Ramos (cell line): ENCODE results near the gene TFPT.

Experiments
- in situ Hi-C: fragments of 300-500 bp; cut with MboI; formaldehyde crosslinking; loops from one replicate; pipeline ENCODE4 v1.14.3; 2022; ENCODE audit warnings: low sequenced_read_pairs; ENCODE audit not compliant: unreplicated experiment

Gene TFPT

DNA sequence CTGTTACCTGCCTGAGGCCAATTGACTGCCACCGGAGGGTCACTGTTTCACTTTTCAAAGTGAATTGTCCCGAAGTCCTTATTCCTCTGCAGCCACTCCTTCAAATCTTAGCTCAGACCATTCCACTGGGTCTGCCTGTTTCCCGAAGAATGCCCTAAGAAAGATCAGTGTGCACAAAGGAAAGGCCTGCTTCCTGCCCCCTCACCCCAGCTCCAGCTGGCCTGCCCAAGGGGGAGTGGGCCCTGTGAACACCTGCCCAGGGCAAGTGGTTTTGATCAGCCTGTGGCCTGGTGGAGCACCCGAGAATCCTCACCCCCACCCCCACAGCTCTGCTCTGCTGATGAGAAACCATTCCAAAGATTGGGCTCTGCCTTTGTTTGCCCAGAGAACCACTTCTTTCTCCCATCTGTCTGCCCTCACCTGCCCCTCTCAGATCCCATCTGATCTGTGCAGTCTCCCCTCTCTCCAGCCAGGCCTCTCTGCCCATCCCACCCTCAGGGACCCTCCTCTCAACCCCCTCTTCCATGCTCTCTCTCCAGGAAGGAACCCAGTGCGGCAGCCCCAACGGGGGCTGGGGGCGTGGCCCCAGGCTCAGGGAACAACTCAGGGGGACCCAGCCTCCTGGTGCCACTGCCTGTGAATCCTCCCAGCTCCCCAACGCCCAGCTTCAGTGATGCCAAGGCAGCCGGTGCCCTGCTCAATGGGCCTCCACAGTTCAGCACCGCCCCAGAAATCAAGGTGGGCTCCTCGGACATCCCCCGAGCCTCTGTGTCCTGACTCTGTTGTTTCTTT, 33.8 kb upstream of the TFPT start:
- in situ Hi-C loops, result no loop called here

DNA sequence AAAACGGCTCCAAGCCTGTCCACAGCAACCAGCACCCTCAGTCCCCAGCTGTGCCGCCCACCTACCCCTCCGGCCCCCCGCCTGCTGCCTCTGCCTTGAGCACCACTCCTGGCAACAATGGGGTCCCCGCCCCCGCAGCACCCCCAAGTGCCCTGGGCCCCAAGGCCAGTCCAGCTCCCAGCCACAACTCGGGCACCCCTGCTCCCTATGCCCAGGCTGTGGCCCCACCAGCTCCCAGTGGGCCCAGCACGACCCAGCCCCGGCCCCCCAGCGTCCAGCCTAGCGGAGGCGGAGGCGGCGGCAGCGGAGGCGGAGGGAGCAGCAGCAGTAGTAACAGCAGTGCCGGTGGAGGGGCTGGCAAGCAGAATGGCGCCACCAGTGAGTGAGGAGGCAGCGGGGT, 32.7 kb upstream of the TFPT start:
- in situ Hi-C loops, result no loop called here

DNA sequence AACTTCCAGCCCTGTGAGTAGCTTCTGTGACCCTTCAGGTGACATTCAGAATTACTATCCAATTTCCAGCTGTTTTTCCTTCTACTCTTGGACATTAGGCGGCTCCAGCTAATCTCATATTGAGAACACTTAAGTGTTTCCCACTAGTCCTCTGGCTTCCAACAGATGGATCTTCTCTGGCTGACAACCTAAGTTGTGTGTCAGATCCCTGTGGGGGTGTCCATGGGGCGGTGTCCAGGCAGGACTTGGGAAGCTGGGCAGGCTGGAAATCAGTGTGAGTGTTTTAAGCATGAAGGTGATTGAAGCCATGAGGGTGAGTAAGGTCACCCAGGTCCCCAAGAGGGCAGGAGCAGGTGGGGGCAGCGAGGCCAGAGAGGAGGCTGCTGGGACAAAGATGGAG, 32.2 kb upstream of the TFPT start:
- in situ Hi-C loops, result no loop called here

DNA sequence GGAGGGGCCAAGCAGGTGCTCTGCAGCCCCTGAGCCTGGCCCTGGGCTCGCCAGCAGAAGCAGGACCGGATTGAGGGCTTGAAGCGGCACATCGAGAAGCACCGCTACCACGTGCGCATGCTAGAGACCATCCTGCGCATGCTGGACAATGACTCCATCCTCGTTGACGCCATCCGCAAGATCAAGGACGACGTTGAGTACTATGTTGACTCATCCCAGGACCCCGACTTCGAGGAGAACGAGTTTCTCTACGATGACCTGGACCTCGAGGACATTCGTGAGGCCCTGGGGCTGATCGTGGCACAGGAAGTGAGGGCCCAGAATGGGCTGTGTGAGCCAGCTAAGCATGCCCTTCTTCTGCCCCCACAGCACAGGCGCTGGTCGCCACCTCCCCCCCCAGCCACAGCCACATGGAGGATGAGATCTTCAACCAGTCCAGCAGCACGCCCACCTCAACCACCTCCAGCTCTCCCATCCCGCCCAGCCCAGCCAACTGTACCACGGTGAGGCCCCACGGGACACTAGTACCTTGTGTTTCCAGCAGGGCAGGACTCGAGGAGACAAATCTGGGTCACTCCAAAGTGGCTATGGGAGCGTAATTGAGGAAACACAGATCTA, 30.2 kb upstream of the TFPT start:
- in situ Hi-C loops, result no loop called here

DNA sequence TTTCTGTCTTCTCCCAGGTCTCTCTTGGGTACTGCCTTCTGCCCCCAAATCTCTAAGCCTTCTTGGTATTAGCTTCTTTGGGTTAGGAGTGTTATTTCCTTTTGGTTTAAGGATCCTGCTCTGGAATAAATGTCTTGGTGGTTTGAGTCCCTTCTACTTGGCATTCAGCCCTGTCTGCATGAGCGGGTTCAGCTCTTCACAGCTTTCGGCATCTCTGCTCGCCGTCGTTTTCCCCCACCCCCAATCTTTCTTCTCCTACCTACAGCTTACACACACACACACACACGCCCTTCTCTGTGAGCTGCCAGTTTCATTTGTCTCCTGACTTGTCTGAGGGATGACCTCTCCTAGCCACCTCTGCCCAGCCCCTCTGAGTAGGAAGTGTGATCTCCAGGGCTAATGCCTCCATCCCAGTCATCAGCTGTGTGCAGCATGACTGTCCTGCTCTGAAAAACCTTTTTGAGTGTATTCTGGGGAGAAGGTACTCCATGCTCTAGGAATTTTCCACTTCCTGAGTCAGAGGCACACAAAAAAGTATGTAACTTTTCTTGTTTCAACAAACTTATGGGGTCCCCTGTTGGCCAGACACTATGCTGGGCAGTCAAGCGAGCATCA, 26.8 kb upstream of the TFPT start:
- in situ Hi-C loops, result no loop called here

DNA sequence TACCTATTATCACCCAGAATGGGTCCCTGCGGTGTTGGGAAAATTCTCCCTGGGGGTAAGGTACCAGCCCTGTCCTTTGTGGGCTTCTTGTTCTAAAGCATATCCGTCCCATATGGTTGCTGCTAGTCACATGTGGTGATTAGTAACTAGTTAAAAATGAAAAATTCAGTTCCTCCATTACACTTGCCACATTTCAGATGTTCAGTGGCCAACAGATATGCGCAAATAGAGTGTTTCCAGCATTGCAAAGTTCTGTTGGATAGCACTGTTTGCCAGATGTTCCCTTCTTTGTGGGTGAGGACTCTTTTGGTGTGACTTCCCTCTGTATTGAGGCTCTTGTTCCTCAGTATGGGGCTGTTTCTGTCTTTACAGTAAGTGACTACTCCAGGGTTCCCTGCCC, 25.9 kb upstream of the TFPT start:
- in situ Hi-C loops, result no loop called here

DNA sequence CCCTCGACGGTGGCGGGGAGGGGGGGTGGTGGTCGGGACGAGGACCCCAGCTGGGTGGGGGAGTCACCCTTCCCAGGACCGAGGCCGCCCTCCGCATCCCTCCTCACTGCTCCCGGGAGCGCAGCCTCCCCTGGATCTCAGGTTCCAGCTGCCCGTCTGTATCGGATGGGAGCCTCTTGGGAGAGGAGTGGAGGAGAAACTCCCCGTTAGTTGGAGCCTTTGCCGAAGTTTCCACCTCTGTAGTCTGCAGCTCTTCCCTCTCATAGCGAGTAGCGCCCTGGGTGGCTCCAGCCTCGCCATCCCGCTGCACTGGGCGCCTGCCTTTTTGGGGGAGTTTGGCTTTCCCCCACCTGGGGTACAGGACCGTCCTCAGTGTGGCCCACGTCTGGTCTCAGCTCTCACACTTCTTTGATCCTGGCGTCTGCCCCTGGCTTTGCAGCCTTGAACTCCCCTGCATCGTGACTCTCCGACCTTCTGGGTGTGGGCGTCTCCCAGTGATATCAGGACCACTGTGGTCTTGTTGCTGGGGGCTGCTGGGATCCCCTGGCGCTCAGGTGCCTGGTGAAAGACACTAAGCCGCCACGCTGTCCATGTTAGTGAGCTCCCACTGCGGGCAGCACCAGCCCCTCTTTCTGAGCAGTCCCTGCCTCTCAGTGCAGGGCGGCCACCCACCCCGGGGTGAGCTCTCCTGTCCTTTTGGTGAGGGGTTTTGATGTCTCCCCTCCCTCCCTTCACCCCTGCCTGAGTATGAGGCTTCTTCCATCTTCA, 23.2 kb upstream of the TFPT start:
- in situ Hi-C loops, result no loop called here

DNA sequence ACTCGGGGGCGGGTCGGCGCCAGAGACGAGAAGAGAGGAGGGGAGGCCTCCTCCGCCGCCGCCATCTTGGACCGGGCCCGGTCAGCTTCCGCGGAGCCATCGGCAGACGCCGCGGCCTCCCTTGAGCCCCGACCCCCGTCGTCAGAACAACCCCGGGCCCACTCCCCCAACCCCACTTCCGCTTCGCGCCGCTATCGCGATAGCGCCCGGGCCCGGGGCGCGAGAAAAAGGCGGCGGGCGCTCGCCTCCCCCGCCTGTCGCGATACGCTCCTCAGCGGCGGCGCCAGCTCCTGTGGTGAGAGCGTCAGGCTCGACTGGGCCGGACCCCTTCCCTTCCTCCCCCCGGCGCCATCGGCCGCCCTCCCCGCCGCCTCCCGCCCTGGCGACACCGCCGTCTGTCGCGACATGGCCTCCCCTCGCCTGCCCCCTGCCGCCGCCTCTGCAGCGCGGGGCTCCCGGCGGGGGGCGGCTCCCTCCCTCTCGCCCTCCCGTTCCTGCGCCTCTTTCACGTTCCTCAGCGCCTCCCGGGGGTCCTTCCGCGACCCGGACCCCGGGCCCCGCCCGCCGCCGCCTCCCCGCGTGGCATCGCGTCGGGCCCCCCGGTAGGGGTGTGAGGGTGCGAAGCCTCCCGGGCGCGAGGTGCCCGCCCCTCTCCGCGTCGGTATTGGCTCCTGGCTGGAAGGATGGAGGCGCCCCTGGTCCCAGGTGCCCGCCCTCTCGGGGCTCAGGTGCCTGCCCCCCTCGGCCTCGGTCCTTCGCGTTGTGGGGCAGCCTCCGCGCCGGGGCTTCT, 22.4 kb upstream of the TFPT start, which contains the start of gene CNOT3:
Gene CNOT3 (plus strand): TSS at position 64 of the 790 bp plus-strand sequence. CDS start 5,217 bp downstream, outside the sequence.
- in situ Hi-C loops, result no loop called here

DNA sequence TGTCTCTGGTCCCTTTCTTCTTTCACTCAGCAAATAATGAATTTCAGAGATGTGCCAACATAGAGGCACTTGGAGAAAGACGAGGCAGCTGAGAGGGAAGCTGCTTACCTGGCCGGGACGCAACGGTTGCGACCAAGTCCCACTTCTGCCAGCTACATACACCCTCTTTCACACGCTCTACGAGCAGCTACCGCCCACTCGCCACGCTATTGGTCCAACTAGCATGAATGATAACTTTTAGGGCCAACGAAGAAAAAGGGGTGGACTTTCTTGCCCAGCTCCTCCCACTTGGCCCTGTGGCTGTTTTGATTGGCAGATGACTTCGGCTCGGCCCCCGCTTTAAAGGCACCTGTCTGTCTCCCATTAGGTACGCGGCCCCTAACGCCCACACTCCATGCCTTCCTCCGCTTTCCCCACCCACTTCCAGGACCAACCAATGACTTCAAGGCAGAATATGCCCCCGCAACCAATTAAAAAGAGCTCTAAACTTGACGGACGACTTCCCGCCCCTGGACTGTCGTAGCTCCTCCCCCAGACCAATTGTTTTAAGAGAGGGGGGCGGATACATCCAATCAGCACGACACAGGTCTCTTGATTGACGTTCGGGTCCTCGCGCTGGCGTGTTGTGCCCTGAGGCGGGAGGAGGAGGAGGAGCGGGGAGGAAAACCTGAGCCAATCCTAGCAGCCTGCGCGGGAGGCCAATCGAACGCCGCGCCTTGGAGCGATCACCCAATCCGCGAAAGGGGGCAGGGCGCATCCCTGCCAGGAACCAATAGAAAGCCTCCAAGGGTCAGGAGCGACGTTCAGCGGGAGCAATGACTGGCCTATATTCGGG, 21.6 kb upstream of the TFPT start:
- in situ Hi-C loops, result no loop called here

DNA sequence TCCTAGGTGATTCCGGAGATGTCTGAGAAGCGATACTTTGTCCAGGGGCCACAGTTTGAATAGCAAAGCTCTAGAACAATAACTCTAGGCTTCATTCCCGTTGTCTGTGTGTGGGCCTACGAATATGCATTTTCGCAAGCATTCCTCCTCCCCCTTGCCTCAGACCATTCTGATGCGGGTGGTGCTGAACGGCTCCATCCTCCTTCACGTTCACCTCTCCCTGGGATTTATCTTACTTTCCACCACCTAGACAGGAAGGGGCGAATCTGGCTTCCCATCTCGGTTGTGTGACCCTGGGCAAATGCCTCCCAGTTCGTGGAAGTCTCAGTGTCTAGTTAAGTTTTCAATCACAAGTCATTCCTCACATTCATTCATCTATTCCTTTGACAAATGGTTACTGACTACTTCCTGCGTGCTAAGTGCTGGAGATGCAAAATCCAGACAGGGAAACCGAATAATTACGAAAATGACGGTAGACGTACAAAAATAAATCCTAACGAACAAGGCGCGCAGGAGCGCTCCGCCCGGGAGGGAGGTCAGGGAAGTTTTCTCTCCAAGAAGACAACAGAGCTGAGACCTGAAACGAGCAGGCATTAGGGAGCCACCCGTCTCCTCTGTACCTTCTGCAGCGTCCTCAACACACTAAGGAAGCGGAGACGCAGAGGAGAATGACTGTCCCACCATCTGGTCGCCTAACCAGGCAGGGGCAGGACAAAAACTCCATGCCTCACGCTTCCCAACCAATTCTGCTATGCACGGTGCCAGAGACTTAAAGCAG, 20.8 kb upstream of the TFPT start:
- in situ Hi-C loops, result no loop called here

DNA sequence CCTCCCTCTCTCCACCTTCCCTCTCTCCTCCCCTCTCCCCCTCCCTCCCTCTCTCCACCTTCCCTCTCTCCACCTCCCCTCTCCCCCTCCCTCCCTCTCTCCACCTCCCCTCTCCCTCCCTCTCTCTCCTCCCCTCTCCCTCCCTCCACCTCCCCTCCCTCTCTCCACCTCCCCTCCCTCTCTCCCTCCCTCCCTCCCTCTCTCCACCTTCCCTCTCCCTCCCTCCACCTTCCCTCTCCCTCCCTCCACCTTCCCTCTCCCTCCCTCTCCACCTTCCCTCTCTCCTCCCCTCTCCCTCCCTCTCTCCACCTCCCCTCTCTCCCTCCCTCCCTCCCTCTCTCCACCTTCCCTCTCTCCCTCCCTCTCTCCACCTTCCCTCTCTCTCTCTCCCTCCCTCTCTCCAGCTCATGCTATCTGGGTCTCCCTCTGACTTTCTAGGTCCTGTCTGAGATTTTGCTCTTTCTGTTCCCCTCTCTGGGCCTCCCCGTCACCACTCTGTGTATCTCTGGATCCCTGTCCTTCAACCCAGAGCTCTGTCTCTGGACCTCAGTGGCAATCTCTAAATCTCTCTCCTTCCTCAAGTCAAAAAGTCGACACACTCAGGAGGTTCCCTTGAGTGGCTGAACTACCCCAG, 18.6 kb upstream of the TFPT start:
- in situ Hi-C loops, result no loop called here

DNA sequence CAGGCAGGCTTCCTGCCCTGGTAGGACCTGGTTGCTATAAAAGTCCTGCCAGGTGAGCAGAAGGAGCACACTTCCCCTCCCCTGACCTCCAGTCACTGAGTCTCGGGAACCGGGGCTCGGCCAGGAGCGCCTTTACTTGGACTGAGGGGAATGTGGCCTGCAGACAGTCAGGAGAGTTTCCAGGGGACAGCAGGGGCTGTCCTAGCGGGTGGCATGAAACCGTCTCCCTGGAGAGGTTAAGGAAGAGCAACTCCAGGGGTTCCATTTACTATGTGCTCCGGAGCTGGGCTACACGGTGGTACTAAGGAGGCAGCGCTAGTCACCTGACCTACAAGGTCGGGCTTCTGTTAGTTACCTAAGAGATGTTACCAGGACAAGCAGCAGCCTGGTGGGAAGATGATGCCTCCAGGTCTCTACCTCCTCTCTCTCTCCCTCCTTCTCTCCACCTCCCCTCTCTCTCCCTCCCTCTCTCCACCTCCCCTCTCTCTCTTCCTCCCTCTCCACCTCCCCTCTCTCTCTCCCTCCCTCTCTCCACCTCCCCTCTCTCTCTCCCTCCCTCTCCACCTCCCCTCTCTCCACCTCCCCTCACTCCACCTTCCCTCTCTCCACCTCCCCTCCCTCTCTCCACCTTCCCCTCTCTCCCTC, 18.0 kb upstream of the TFPT start:
- in situ Hi-C loops, result no loop called here

DNA sequence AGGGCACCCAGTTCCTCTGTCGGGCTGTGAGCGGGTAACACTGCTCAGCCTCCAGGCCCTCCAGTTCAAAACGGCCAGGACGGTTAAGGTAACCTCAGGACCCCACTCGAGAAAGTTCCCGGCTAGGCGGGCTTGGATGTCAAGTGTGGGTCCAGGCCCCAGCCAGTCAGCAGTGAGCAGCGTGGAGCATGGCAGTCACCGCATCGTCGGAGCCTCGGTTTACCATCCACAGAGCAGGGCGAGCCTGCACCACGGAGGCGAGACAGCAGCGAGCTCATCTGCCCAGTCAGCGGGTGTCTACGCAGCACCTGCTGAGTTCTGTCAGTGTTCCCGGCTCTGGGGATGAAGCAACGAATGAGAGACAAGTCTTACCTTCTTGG, 14.2 kb upstream of the TFPT start:
- in situ Hi-C loops, result no loop called here

DNA sequence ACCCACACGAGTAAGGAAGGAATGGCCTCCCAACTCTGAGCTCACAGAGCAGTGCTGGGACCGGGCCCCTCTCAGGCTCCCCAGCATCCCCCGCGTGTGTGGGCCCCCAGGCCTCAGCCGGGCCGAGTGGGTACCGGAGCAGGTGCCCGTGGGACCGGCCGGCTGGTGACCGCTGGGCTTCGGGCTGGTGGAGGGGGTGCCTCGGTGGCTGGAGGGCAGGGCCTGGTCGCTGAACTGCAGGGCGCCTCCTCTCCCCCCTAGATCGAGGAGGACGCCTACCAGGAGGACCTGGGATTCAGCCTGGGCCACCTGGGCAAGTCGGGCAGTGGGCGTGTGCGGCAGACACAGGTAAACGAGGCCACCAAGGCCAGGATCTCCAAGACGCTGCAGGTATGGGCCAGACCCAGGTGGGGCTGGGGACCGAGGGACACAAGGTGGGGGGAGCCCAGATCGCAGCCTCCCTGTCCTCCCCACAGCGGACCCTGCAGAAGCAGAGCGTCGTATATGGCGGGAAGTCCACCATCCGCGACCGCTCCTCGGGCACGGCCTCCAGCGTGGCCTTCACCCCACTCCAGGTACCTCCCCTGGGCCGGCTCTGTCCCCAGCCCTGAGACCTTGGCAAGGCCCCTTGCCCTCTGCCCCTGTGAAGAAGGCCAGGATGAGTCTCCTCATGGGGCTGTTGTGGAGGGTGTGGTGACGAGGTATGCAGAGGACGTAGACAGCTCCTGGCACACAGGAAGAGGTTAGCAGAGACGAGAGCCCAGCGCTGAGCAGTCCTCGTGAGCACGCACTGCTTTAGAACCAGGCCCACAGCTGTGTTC, 13.5 kb upstream of the TFPT start:
- in situ Hi-C loops, result no loop called here

DNA sequence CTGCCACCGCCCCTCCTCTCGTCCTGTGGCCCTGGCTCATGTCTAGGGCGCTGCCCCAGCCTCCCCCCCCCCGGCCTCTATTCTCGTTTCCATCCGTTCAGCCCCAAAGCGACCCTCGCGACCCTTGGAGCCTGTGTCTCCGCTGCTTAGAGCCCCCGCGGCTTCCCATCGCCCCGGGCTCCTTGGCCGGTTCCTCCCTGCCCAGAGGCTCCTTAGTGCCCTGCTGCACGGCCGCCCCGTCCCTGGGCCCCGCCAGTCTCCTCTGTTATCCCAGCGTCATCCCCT, 12.9 kb upstream of the TFPT start:
- in situ Hi-C loops, result no loop called here

DNA sequence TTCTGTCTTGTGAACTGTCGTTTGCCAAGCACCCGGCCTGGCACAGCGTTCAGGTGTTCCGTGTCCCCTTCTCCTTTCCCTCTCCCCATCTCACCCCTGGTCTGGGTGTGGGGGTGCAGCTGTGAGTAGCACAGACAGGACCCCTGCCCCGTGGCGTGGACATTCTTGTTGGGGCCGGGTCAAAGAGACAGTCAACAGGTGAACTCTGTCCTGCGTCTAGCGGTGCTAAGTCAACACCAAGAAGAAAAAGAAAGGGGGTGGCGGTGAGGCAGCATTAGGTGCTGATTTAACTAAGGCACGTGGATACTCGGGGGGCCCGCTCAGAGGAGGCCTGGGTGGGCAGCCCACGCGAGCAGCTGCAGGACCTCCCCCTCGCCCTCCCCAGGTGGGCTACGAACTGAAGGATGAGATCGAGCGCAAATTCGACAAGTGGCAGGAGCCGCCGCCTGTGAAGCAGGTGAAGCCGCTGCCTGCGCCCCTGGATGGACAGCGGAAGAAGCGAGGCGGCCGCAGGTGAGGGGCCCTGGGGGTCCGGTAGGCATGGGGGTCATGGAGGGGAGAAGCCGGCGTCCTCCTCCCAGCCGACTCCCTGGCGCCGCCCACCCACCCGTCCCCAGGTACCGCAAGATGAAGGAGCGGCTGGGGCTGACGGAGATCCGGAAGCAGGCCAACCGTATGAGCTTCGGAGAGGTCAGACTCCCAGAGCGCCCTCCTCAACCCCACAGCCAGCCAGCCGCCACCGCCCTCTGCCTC, 12.4 kb upstream of the TFPT start:
- in situ Hi-C loops, result no loop called here
